Duodenal mucosa (tissue), 2 donors: ENCODE data around the gene SCAMP4.

Experiments
- H3K27ac ChIP-seq: one replicate; pipeline ENCODE4 v1.7.0; 2013; ENCODE audit warnings: low read depth, low read length
- H3K27me3 ChIP-seq, 2 donors: one replicate each; pipeline ENCODE4 v1.7.0; 2013; ENCODE audit warnings: low read length in 2 of 2, control low read depth in 1 of 2; ENCODE audit not compliant: insufficient read depth in 2 of 2, control insufficient read depth in 1 of 2
- H3K36me3 ChIP-seq, 2 donors: one replicate each; pipeline ENCODE4 v1.7.0; 2013; ENCODE audit warnings: low read length in 2 of 2, control low read depth in 1 of 2; ENCODE audit not compliant: insufficient read depth in 2 of 2, control insufficient read depth in 1 of 2
- H3K4me1 ChIP-seq, 2 donors: one replicate each; pipeline ENCODE4 v1.7.0; 2013; ENCODE audit warnings: low read length in 2 of 2, control low read depth in 1 of 2; ENCODE audit not compliant: insufficient read depth in 2 of 2, control insufficient read depth in 1 of 2
- H3K4me3 ChIP-seq, 2 donors: one replicate each; pipeline ENCODE4 v1.7.0; 2013; ENCODE audit warnings: low read length in 2 of 2, low read depth in 1 of 2
- H3K9ac ChIP-seq, 2 donors: one replicate each; pipeline ENCODE4 v1.7.0; 2013; ENCODE audit warnings: low read length in 2 of 2, low read depth in 1 of 2
- H3K9me3 ChIP-seq, 2 donors: one replicate each; pipeline ENCODE4 v1.7.0; 2013; ENCODE audit warnings: low read length in 2 of 2, control low read depth in 1 of 2; ENCODE audit not compliant: control insufficient read depth in 1 of 2

SCAMP4 gene

DNA sequence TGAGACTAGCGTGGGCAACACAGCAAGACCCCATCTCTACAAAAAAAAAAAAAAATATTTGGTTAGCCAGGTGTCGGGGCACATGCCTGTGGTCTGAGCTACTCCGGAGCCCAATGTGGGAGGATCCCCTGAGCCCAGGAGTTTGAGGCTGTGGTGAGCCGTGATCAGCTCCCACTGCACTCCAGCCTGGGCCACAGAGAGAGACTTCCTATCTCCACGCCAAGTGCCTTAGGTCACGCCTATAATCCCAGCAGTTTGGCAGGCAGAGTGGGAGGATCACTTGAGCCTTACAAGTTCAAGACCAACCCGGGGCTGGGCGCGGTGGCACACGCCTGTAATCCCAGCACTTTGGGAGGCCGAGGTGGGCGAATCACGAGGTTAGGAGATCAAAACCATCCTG lies 8.7 kb upstream of the SCAMP4 start:
- no peak overlapping the region for H3K4me3 ChIP-seq
- no peaks in the 10 kb centered on the region for H3K27me3 ChIP-seq
- no peaks in the 10 kb centered on the region for H3K4me1 ChIP-seq
- H3K36me3 ChIP-seq: no peaks in the 10 kb centered on the region
- H3K9me3 ChIP-seq: no peaks in the 10 kb centered on the region
- no peak overlapping the region for H3K9ac ChIP-seq
- H3K27ac ChIP-seq: no peak overlapping the region

GRCh38 chr19:1901940-1902404 lies 3.2 kb upstream of the SCAMP4 start:
- no peak overlapping the region for H3K4me3 ChIP-seq
- no peaks in the 10 kb centered on the region for H3K27me3 ChIP-seq
- no peaks in the 10 kb centered on the region for H3K9me3 ChIP-seq
- H3K36me3 ChIP-seq: no peaks in the 10 kb centered on the region
- H3K9ac ChIP-seq: no peak overlapping the region
- H3K27ac ChIP-seq: no peak overlapping the region
- peaks cover 8 to 19% of the 10 kb centered on the region in 2 donors for H3K4me1 ChIP-seq

DNA sequence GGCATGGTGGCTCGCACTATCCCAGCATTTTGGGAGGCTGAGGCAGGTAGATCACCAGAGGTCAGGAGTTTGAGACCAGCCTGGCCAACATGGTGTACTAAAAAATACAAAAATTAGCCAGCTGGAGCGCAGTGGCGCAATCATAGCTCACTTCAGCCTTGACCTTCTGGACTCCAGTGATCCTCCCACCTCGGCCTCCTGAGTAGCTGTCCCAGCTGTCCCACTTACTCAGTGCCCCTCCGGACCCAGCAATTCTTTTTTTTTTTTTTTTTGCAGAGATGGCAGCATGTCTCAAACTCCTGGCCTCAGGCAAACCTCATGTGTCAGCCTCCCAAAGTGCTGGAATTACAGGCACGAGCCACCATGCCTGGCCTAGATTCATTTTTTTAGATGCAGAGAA lies 2.3 kb upstream of the SCAMP4 start:
- Histone ChIP-seq H3K36me3 (no peaks in the 10 kb centered on the region), H3K4me1 (peaks cover 11 to 25% of the 10 kb centered on the region in 2 donors), H3K27me3 (no peaks in the 10 kb centered on the region), H3K4me3 (no peak overlapping the region), H3K27ac (no peak overlapping the region), H3K9me3 (no peaks in the 10 kb centered on the region), H3K9ac (no peak overlapping the region)

DNA sequence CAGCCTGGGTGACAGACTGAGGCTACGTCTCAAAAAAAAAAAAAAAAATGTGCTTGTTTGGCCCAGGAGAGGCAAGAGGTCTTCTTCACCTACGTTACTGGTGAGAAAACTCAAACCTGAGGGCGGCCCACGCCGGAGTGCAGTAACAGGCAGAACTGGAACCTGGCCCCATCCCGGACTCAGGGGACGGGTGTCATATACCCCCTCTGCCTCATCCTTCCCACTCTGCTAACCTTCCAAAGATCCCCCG lies 414 bp upstream of the SCAMP4 start:
- Histone ChIP-seq H3K9ac (peak overlapping the region in 1 of 2 donors; percentile 51), H3K4me1 (peaks cover 19 to 41% of the 10 kb centered on the region in 2 donors), H3K36me3 (no peaks in the 10 kb centered on the region), H3K4me3 (no peak overlapping the region), H3K27me3 (no peaks in the 10 kb centered on the region), H3K27ac (peak overlapping the region; percentile 80), H3K9me3 (no peaks in the 10 kb centered on the region)

DNA sequence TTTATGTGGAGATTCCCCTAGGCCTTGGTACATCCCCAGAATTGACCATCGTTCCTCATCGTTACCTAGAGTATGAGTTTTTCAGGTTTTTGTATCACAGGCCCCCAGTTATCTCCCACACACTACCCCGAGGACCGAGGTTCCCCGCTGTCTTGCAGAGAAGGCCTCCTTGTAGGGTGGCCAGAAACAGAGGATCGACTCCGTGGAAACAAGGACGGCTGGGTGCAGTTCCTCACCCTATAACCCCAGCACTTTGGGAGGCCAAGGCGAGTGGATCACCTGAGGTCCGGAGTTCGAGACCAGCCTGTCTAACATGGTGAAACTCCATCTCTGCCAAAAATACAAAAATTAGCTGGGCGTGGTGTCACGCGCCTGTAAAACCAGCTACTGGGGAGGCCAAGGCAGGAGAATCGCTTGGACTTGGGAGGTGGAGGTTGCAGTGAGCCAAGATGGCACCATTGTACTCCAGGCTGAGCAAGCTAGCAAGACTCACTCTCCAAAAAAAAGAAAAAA lies 720 bp downstream of the SCAMP4 start:
- Histone ChIP-seq H3K27ac (peak overlapping the region; percentile 80), H3K9me3 (no peaks in the 10 kb centered on the region), H3K4me1 (peaks cover 23 to 42% of the 10 kb centered on the region in 2 donors), H3K27me3 (no peaks in the 10 kb centered on the region), H3K4me3 (peak overlapping the region; percentile 77 to 89), H3K9ac (peak overlapping the region; percentile 71 to 82), H3K36me3 (no peaks in the 10 kb centered on the region)

GRCh38 chr19:1906985-1907562 lies 1.9 kb downstream of the SCAMP4 start:
- Histone ChIP-seq H3K27me3 (no peaks in the 10 kb centered on the region), H3K36me3 (no peaks in the 10 kb centered on the region), H3K9me3 (no peaks in the 10 kb centered on the region), H3K9ac (peak overlapping the region; percentile 74 to 79), H3K4me1 (peaks cover 23 to 42% of the 10 kb centered on the region in 2 donors), H3K27ac (peak overlapping the region; percentile 89), H3K4me3 (peak overlapping the region in 1 of 2 donors; percentile 74)

GRCh38 chr19:1907563-1908363 lies 2.6 kb downstream of the SCAMP4 start:
- H3K27me3 ChIP-seq: no peaks in the 10 kb centered on the region
- peak overlapping the region; percentile 74 to 79 for H3K9ac ChIP-seq
- peaks cover 23 to 42% of the 10 kb centered on the region in 2 donors for H3K4me1 ChIP-seq
- peak overlapping the region; percentile 70 to 74 for H3K4me3 ChIP-seq
- H3K27ac ChIP-seq: peak overlapping the region; percentile 89
- H3K9me3 ChIP-seq: no peaks in the 10 kb centered on the region
- H3K36me3 ChIP-seq: peaks cover 0 to 2% of the 10 kb centered on the region in 2 donors

- Histone ChIP-seq H3K27ac (peak overlapping the region; percentile 89), H3K4me1 (peaks cover 23 to 42% of the 10 kb centered on the region in 2 donors)
Observed at GRCh38 chr19:1908364-1908678, 3.1 kb downstream of the SCAMP4 start.

DNA sequence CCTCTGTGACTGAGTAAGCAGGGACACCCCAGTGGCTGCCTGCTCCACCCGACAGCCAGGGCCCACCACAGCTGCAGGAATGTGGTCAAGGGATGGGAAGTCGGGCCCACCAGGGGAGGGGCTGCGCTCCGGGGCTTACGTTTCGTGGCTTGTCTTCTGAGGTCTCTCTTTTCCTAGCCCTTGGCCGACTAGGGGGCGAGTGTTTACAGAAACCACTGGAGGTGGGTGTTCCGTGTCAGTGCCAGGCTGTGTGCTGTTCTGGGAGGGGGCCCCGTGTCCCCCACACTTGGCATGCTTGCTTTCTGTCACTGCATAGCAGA lies 4.5 kb downstream of the SCAMP4 start:
- H3K36me3 ChIP-seq: peaks cover 0 to 18% of the 10 kb centered on the region in 2 donors
- peak overlapping the region; percentile 1 to 58 for H3K4me3 ChIP-seq
- no peaks in the 10 kb centered on the region for H3K9me3 ChIP-seq
- no peaks in the 10 kb centered on the region for H3K27me3 ChIP-seq
- H3K4me1 ChIP-seq: peaks cover 19 to 36% of the 10 kb centered on the region in 2 donors
- peak overlapping the region in 1 of 2 donors; percentile 39 for H3K9ac ChIP-seq
- H3K27ac ChIP-seq: no peak overlapping the region

More at GRCh38 chr19:1908364-1908678, 3.1 kb downstream of the SCAMP4 start:
- Histone ChIP-seq H3K9ac (peak overlapping the region; percentile 74 to 79), H3K9me3 (no peaks in the 10 kb centered on the region), H3K4me3 (peak overlapping the region; percentile 70 to 74), H3K27me3 (no peaks in the 10 kb centered on the region), H3K36me3 (peaks cover 0 to 7% of the 10 kb centered on the region in 2 donors)

- H3K4me3 ChIP-seq: no peak overlapping the region
- no peak overlapping the region for H3K27ac ChIP-seq
- H3K36me3 ChIP-seq: peaks cover 0 to 18% of the 10 kb centered on the region in 2 donors
- no peaks in the 10 kb centered on the region for H3K9me3 ChIP-seq
- no peak overlapping the region for H3K9ac ChIP-seq
- H3K27me3 ChIP-seq: no peaks in the 10 kb centered on the region
- H3K4me1 ChIP-seq: peaks cover 16 to 34% of the 10 kb centered on the region in 2 donors
Observed at GRCh38 chr19:1910177-1910576, 5.0 kb downstream of the SCAMP4 start.
